ENCODE results near the gene UGT3A2. TPM values are rescaled to one million over a fixed set of nuclear protein-coding genes. Genes with fewer than 3 reads are reported as not detected.

Gene UGT3A2
- total and polyA plus RNA-seq, 2 of the 8 experiments (the other 6 are each of a cell fraction or from before 2014, with no cell fraction given), result 19.4 to 28.8 TPM

GRCh38 chr5:36055984-36056383, 10.7 kb downstream of the UGT3A2 start:
- ChIA-PET CTCF (ENCODE audit: partially characterized antibody) (no interaction called here), POLR2A (ENCODE audit: partially characterized antibody) (interaction anchor here (1.3 kb wide), 1 partner anchor 11 kb away, joined by 3 read pairs; no protein-coding TSS in a partner anchor)
- 94% methylated on average over 5 of the region's 5 CpGs; no CpG with 5 or more reads in 1 of the 2 experiments for WGBS, 2 experiments (ENCODE audit: extremely low coverage in 1 of 2, insufficient coverage in 1 of 2, insufficient read length in 1 of 2, insufficient replicate concordance in 2 of 2, low coverage in 1 of 2, low lambda C conversion rate in 2 of 2, missing lambda C conversion rate in 1 of 2)

More at GRCh38 chr5:36055984-36056383, 10.7 kb downstream of the UGT3A2 start:
- Histone ChIP-seq H3K4me3 (ENCODE audit: extremely low read depth in 1 of 4, insufficient read depth in 2 of 4, low read depth in 3 of 4, low read length in 4 of 4) (no peak overlapping the region), H3K79me1 (ENCODE audit: low read depth, low read length) (no peaks in the 10 kb centered on the region), H3K4me2 (ENCODE audit: insufficient read depth in 1 of 2, low read depth in 2 of 2, low read length in 2 of 2) (no peak overlapping the region), H3K14ac (ENCODE audit: insufficient read length) (no peak overlapping the region), H3K4me1 (replicated peaks in 1 of 4; ENCODE audit: control insufficient read depth in 3 of 4, insufficient read depth in 4 of 4, low read length in 3 of 4) (no peaks in the 10 kb centered on the region), H2BK20ac (ENCODE audit: low read length) (no peak overlapping the region), H2BK120ac (replicated peaks; ENCODE audit: low read depth, low read length) (no peak overlapping the region), H4K20me1 (replicated peaks in 1 of 2; ENCODE audit: control insufficient read depth in 1 of 2, insufficient read depth in 2 of 2, low read length in 2 of 2) (no peaks in the 10 kb centered on the region), H3K79me2 (ENCODE audit: control insufficient read depth in 1 of 2, insufficient read depth in 2 of 2, low read length in 2 of 2) (no peaks in the 10 kb centered on the region), H3K9me3 (ENCODE audit: insufficient read depth in 2 of 2, low read depth in 1 of 2, low read length in 1 of 2) (no peaks in the 10 kb centered on the region), H2BK15ac (ENCODE audit: low read length) (no peak overlapping the region), H3K36me3 (ENCODE audit: control insufficient read depth in 2 of 4, insufficient read depth in 4 of 4, low read length in 3 of 4) (no peaks in the 10 kb centered on the region), H3K4ac (replicated peaks; ENCODE audit: insufficient read length, low read depth, low read length) (no peak overlapping the region), H3K27ac (ENCODE audit: low read depth, low read length) (no peak overlapping the region), H2AFZ (ENCODE audit: low read length) (no peak overlapping the region), H3K23ac (ENCODE audit: insufficient read length) (no peak overlapping the region), H3K18ac (ENCODE audit: extremely low read depth, low read length) (no peak overlapping the region), H2AK5ac (ENCODE audit: low read depth, low read length) (no peak overlapping the region), H4K5ac (ENCODE audit: insufficient read length, low read depth, low read length) (no peak overlapping the region), H2BK5ac (ENCODE audit: low read depth, low read length) (no peak overlapping the region), H3K27me3 (replicated peaks in 1 of 4; ENCODE audit: control insufficient read depth in 3 of 4, extremely low read depth in 1 of 4, insufficient read depth in 3 of 4, low read length in 3 of 4) (no peaks in the 10 kb centered on the region), H2BK12ac (ENCODE audit: low read depth, low read length) (no peak overlapping the region), H4K91ac (replicated peaks; ENCODE audit: insufficient read length, low read length) (no peak overlapping the region), H4K8ac (ENCODE audit: extremely low read depth, insufficient read depth, low read length) (no peak overlapping the region), H3K23me2 (ENCODE audit: low read depth, low read length) (no peaks in the 10 kb centered on the region; the same call in 1 of the 2 replicates), H3K56ac (replicated peaks; ENCODE audit: insufficient read length, low read depth, low read length) (no peak overlapping the region), H3K9ac (replicated peaks in 1 of 4; ENCODE audit: extremely low read depth in 1 of 4, low read depth in 3 of 4, low read length in 3 of 4) (no peak overlapping the region)
- TF ChIP-seq SAP30 (IDR thresholded peaks at IDR 0.05; ENCODE audit: insufficient read depth, insufficient replicate concordance, low read length) (no peak), RNF2 (IDR thresholded peaks at IDR 0.05; ENCODE audit: borderline replicate concordance, low read depth, low read length, missing control alignments, poor library complexity, severe bottlenecking) (no peak)
- no peak for DNase-seq (ENCODE audit: low read depth in 1 of 2, low spot score in 2 of 2)
- FAIRE-seq, result no peak

All from H1 (cell line).